GM12892 (cell line): ENCODE measurements around the gene EFL1.

Source experiments
- POLR2A ChIP-seq: IDR thresholded peaks from 2 replicates; pipeline ENCODE4 v1.6.1; 2011; ENCODE audit warnings: low read depth, low read length, control low read depth
- POLR2AphosphoS5 ChIP-seq: IDR thresholded peaks from 2 replicates; pipeline ENCODE4 v1.6.1; 2011; ENCODE audit warnings: low read depth, low read length, control low read depth
- TAF1 ChIP-seq: IDR thresholded peaks from 2 replicates; pipeline ENCODE4 v1.6.1; 2011; ENCODE audit warnings: low read depth, mild to moderate bottlenecking, control low read depth, low read length, borderline replicate concordance

DNA sequence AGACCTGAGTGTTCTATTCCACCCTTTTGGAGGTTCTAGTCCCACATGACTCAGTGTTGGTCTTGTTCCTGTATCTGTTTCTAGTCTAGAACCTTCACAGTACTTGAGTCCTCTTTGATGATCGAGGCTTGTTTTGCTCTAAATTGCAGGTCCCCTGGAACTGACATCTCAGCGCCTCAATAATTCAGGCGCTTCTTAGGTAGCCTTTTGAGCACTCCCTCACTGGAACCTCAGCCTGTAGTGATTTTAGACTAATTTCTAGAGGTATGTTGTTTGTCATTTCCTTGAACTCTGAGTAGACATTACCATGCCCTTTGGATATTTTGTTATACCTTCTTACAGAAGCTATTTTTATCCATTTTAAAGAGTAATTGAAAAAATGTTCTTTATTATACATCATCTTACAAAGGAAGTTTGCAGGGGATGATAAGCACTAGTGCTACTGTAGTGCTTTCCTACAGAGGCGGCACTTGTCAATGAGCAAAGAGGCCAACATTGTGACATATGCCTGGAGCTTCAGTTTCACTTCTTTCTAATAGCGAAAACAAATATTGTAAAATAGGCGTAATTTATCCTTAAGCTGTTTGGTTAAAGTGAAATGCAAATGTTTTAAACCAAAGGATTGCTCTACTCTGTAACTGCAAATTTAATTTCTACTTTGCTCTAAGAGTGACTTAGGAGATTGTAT, 75.7 kb downstream of the EFL1 start:
- TF ChIP-seq POLR2A (no peak), POLR2AphosphoS5 (no peak), TAF1 (no peak)
